OCI-LY3 (cell line): ENCODE measurements around the gene RTP5.

Experiments used
- EZH2phosphoT487 ChIP-seq: fragments of 200-600 bp; shearing (Covaris generic); IDR thresholded peaks from 2 replicates; pipeline ENCODE4 v1.6.1; 2018; ENCODE audit warnings: antibody characterized with exemption, mixed run types, low read depth
- TF ChIP-seq, protein P1 (sequence below): fragments of 200-600, 300-600 bp; sonication (generic); IDR thresholded peaks from 2 replicates; pipeline ENCODE4 v1.5.1; 2014; ENCODE audit warnings: antibody characterized with exemption, low read length, low read depth

DNA sequence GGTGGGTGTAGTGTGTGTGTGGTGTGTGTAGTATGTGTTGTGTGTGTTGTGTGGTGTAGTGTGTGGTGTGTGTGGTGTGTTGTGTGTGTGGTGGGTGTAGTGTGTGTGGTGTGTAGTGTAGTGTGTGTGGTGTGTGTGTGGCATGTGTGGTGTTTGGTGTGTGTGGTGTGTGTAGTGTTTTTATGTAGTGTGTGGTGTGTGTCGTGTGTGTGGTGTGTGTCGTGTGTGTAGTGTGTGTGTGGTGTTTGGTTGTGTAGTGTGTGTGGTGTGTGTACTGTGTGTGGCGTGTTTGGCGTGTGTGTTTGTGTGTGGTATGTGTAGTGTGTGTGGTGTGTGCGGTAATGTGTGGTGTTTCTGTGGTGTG, 4.7 kb upstream of the RTP5 start:
- TF ChIP-seq, protein P1, sequence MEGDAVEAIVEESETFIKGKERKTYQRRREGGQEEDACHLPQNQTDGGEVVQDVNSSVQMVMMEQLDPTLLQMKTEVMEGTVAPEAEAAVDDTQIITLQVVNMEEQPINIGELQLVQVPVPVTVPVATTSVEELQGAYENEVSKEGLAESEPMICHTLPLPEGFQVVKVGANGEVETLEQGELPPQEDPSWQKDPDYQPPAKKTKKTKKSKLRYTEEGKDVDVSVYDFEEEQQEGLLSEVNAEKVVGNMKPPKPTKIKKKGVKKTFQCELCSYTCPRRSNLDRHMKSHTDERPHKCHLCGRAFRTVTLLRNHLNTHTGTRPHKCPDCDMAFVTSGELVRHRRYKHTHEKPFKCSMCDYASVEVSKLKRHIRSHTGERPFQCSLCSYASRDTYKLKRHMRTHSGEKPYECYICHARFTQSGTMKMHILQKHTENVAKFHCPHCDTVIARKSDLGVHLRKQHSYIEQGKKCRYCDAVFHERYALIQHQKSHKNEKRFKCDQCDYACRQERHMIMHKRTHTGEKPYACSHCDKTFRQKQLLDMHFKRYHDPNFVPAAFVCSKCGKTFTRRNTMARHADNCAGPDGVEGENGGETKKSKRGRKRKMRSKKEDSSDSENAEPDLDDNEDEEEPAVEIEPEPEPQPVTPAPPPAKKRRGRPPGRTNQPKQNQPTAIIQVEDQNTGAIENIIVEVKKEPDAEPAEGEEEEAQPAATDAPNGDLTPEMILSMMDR: no peak
- TF ChIP-seq EZH2phosphoT487: no peak
